H1 (cell line): Measurements from ENCODE around the gene CABP5. TPM values are rescaled to one million over a fixed set of nuclear protein-coding genes. Genes with fewer than 3 reads are reported as not detected.

ENCODE experiments used
- JUND ChIP-seq: IDR thresholded peaks from 2 replicates; pipeline ENCODE4 v1.6.1; 2011; ENCODE audit warnings: mild to moderate bottlenecking, improper control_type of control experiment, low read length
- polyA plus RNA-seq, 7 experiments: library from polyadenylated mRNA; depleted of rRNA in 3 of 7; stranded (reverse) in 5 of 7; unstranded in 2 of 7; fragments of >200 nt in 5 of 7; fragments of 200-250 nt in 2 of 7; gene quantifications; 1 replicate in 5 of 7; 2 replicates in 1 of 7; 4 replicates in 1 of 7; pipeline versions ENCODE4 v1.2.1 to v1.2.3, GENCODE V29; 2011 to 2013; ENCODE audit warnings: missing spikeins in 2 of 7, mixed read lengths in 2 of 7
- total RNA-seq: library from RNA; stranded (reverse); fragmentation: NEBNext Ultra II Directional; extraction: Animal tissue kit (Norgen Biotek cat#: 25700); gene quantifications from 2 replicates; pipeline ENCODE4 v1.2.1, GENCODE V29; 2021

Gene CABP5
- total and polyA plus RNA-seq, 2 of the 8 experiments (the other 6 are each of a cell fraction or from before 2014, with no cell fraction given): not detected

DNA sequence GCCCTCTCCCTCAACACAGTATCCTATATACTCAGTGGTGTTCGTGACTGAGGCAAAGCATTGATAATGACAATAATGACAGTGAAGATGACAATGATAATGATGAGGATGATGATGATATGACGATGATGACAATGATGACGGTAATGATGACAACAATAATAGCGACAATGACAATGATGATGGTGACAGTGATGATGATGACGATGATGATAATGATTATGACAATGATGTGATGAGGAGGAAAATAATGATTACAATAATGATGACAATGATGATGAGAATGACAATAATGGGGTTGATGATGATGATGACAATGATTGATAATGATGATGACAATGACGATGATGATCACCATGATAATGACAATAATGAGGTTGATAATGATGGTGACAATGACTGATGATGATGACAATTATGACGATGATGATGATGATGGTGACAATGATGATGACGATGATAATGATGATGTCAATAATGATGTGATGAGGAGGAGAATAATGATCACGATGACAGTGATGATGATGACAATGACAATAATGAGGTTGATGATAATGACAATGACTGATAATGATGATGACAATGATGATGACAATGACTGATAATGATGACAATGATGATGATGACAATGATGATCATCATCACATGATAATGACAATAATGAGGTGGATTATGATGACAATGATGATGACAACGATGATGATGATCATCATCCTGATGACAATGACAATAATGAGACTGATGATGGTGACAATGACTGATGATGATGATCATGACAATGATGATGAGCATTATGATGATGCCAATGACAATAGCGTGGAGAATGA is 32.7 kb downstream of the CABP5 start (continued):
- no peak for TF ChIP-seq JUND
